ENCODE data around the gene RNU6-8.

DNA sequence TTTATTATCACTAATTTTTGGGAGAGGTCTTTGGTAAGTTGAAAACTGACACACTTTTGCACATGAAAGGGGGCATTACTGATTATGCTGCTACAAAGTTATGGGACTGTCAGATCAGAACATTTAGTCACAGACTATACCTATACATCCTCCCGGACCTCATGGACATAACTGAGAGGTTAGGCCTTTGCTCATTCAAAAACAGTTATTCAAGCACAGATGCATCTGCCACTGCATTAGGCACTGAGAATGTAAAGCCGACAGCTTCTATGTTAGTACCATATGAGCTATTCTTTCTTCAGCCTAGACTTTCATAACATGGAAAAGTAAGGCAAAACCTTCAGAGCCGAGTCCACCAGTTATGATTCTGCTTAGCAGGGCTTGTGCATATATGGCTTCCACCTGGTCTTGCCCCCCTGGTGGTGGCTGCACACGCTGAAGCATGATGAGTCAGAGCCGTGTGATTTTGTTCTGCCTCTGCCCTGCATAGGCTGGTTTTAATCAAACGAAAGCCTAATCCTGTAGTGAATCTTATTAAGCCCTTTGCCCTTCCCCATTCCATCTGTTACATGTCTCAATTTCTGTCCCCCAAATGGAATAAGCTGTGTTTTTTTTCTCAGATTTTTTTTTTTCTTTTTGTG is 21.8 kb upstream of the RNU6-8 start:
- TF ChIP-seq, protein P1, sequence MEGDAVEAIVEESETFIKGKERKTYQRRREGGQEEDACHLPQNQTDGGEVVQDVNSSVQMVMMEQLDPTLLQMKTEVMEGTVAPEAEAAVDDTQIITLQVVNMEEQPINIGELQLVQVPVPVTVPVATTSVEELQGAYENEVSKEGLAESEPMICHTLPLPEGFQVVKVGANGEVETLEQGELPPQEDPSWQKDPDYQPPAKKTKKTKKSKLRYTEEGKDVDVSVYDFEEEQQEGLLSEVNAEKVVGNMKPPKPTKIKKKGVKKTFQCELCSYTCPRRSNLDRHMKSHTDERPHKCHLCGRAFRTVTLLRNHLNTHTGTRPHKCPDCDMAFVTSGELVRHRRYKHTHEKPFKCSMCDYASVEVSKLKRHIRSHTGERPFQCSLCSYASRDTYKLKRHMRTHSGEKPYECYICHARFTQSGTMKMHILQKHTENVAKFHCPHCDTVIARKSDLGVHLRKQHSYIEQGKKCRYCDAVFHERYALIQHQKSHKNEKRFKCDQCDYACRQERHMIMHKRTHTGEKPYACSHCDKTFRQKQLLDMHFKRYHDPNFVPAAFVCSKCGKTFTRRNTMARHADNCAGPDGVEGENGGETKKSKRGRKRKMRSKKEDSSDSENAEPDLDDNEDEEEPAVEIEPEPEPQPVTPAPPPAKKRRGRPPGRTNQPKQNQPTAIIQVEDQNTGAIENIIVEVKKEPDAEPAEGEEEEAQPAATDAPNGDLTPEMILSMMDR (IDR thresholded peaks at IDR 0.05), result peak in 1 of 3 donors; percentile 33
- TF ChIP-seq POLR2A (IDR thresholded peaks at IDR 0.05) (no peak), POLR2AphosphoS5 (IDR thresholded peaks at IDR 0.05) (no peak)

All from breast epithelium (tissue), 3 donors.